Effector memory CD8-positive, alpha-beta T cell (primary cell): ENCODE data around the gene SMARCA5.

Source experiments
- ATAC-seq: fragments of 150-1000 bp; cut with Tn5 transposase; replicated peaks from 2 replicates; pipeline ENCODE4 v1.10.0; 2021; ENCODE audit warnings: mild to moderate bottlenecking, moderate library complexity
- DNase-seq, 3 experiments: peaks; one replicate each; pipeline ENCODE4 v3.0.0; 2021
- H3K27ac Mint-ChIP-seq, 2 donors: one replicate each; pipeline ENCODE4 v1.8.0; 2022; ENCODE audit warnings: mild to moderate bottlenecking in 2 of 2, mixed read lengths in 2 of 2, moderate library complexity in 2 of 2
- H3K27me3 Mint-ChIP-seq, 2 donors: one replicate each; pipeline ENCODE4 v1.8.0; 2022; ENCODE audit warnings: mixed read lengths in 2 of 2
- H3K36me3 Mint-ChIP-seq: one replicate; pipeline ENCODE4 v1.8.0; 2022; ENCODE audit warnings: mild to moderate bottlenecking, moderate library complexity, mixed read lengths; ENCODE audit not compliant: insufficient read depth
- H3K4me1 Mint-ChIP-seq, 2 donors: one replicate each; pipeline ENCODE4 v1.8.0; 2022; ENCODE audit warnings: low read depth in 2 of 2, mixed read lengths in 2 of 2
- H3K4me3 Mint-ChIP-seq, 2 donors: one replicate each; pipeline ENCODE4 v1.8.0; 2022; ENCODE audit warnings: mild to moderate bottlenecking in 2 of 2, mixed read lengths in 2 of 2, moderate library complexity in 2 of 2
- H3K9me3 Mint-ChIP-seq, 2 donors: one replicate each; pipeline ENCODE4 v1.8.0; 2022; ENCODE audit warnings: mixed read lengths in 2 of 2
- total RNA-seq, 9 experiments: gene quantifications; one replicate each; lab custom pipeline; 2026; lab: John Stamatoyannopoulos, UW

SMARCA5 gene
- 262 to 398 (median 363) reads per million in 9 experiments for total RNA-seq

GRCh38 chr4:143513314-143514168 is at the start of gene SMARCA5:
Gene SMARCA5 (plus strand): TSS chr4:143513702. CDS start chr4:143513925, 223 bp downstream.
- ATAC-seq (peak; percentile 81), DNase-seq (peak; percentile 91 to 93 (median 91))
- peak within 1 kb of the TSS; percentile 97 to 99 for H3K4me3 Mint-ChIP-seq
- H3K4me1 Mint-ChIP-seq: peaks cover 20 to 35% of the 10 kb centered on the region in 2 donors
- H3K27me3 Mint-ChIP-seq: no peaks in the 10 kb centered on the region
- H3K27ac Mint-ChIP-seq: peak within 1 kb of the TSS; percentile 99 to 100
- no peaks in the 10 kb centered on the region for H3K9me3 Mint-ChIP-seq
- H3K36me3 Mint-ChIP-seq: peaks cover 52% of the 10 kb centered on the region

GRCh38 chr4:143473334-143474126 is 40.0 kb upstream of the SMARCA5 start:
- no peaks in the 10 kb centered on the region for H3K4me1 Mint-ChIP-seq
- DNase-seq (no peak), ATAC-seq (no peak)
- no peaks in the 10 kb centered on the region for H3K9me3 Mint-ChIP-seq
- no peak overlapping the region for H3K4me3 Mint-ChIP-seq
- peaks cover 17 to 18% of the 10 kb centered on the region in 2 donors for H3K27me3 Mint-ChIP-seq
- H3K27ac Mint-ChIP-seq: no peak overlapping the region
- no peaks in the 10 kb centered on the region for H3K36me3 Mint-ChIP-seq

GRCh38 chr4:143477487-143477886 is 36.0 kb upstream of the SMARCA5 start:
- no peak overlapping the region for H3K27ac Mint-ChIP-seq
- H3K4me3 Mint-ChIP-seq: no peak overlapping the region
- ATAC-seq: no peak
- H3K9me3 Mint-ChIP-seq: no peaks in the 10 kb centered on the region
- H3K4me1 Mint-ChIP-seq: no peaks in the 10 kb centered on the region
- no peak for DNase-seq
- H3K27me3 Mint-ChIP-seq: peaks cover 9% of the 10 kb centered on the region in 2 donors
- no peaks in the 10 kb centered on the region for H3K36me3 Mint-ChIP-seq

- H3K36me3 Mint-ChIP-seq: no peaks in the 10 kb centered on the region
- ATAC-seq: no peak
- H3K9me3 Mint-ChIP-seq: no peaks in the 10 kb centered on the region
- DNase-seq: no peak
- peaks cover 21 to 22% of the 10 kb centered on the region in 2 donors for H3K27me3 Mint-ChIP-seq
- no peaks in the 10 kb centered on the region for H3K4me1 Mint-ChIP-seq
- H3K4me3 Mint-ChIP-seq: no peak overlapping the region
- no peak overlapping the region for H3K27ac Mint-ChIP-seq
Observed at GRCh38 chr4:143481361-143481760, 32.1 kb upstream of the SMARCA5 start.

GRCh38 chr4:143482840-143483239 is 30.7 kb upstream of the SMARCA5 start:
- Mint-ChIP-seq H3K27me3 (peaks cover 20 to 21% of the 10 kb centered on the region in 2 donors), H3K4me1 (no peaks in the 10 kb centered on the region), H3K36me3 (no peaks in the 10 kb centered on the region), H3K4me3 (no peak overlapping the region), H3K27ac (no peak overlapping the region), H3K9me3 (no peaks in the 10 kb centered on the region)
- ATAC-seq: no peak
- DNase-seq: no peak

- Mint-ChIP-seq H3K36me3 (no peaks in the 10 kb centered on the region), H3K27ac (no peak overlapping the region), H3K9me3 (no peaks in the 10 kb centered on the region), H3K4me3 (no peak overlapping the region), H3K27me3 (peaks cover 34 to 35% of the 10 kb centered on the region in 2 donors), H3K4me1 (no peaks in the 10 kb centered on the region)
- ATAC-seq: no peak
- no peak for DNase-seq
Observed at GRCh38 chr4:143486314-143486713, 27.2 kb upstream of the SMARCA5 start.

GRCh38 chr4:143488687-143489086 is 24.8 kb upstream of the SMARCA5 start:
- DNase-seq (no peak), ATAC-seq (no peak)
- Mint-ChIP-seq H3K9me3 (no peaks in the 10 kb centered on the region), H3K4me1 (no peaks in the 10 kb centered on the region), H3K27me3 (peaks cover 33 to 34% of the 10 kb centered on the region in 2 donors), H3K27ac (no peak overlapping the region), H3K36me3 (no peaks in the 10 kb centered on the region), H3K4me3 (no peak overlapping the region)

- no peaks in the 10 kb centered on the region for H3K36me3 Mint-ChIP-seq
- H3K4me3 Mint-ChIP-seq: no peak overlapping the region
- no peaks in the 10 kb centered on the region for H3K9me3 Mint-ChIP-seq
- ATAC-seq: no peak
- no peak overlapping the region for H3K27ac Mint-ChIP-seq
- peaks cover 32% of the 10 kb centered on the region in 2 donors for H3K27me3 Mint-ChIP-seq
- no peak for DNase-seq
- H3K4me1 Mint-ChIP-seq: no peaks in the 10 kb centered on the region
Observed at GRCh38 chr4:143489106-143489505, 24.4 kb upstream of the SMARCA5 start.

GRCh38 chr4:143498021-143498420 is 15.5 kb upstream of the SMARCA5 start:
- DNase-seq (no peak), ATAC-seq (no peak)
- no peaks in the 10 kb centered on the region for H3K36me3 Mint-ChIP-seq
- H3K4me3 Mint-ChIP-seq: no peak overlapping the region
- H3K9me3 Mint-ChIP-seq: no peaks in the 10 kb centered on the region
- no peaks in the 10 kb centered on the region for H3K27me3 Mint-ChIP-seq
- H3K27ac Mint-ChIP-seq: no peak overlapping the region
- no peaks in the 10 kb centered on the region for H3K4me1 Mint-ChIP-seq

- H3K4me1 Mint-ChIP-seq: no peaks in the 10 kb centered on the region
- no peaks in the 10 kb centered on the region for H3K36me3 Mint-ChIP-seq
- ATAC-seq (no peak), DNase-seq (no peak)
- no peak overlapping the region for H3K4me3 Mint-ChIP-seq
- no peaks in the 10 kb centered on the region for H3K9me3 Mint-ChIP-seq
- no peaks in the 10 kb centered on the region for H3K27me3 Mint-ChIP-seq
- H3K27ac Mint-ChIP-seq: no peak overlapping the region
Observed at GRCh38 chr4:143502231-143502630, 11.3 kb upstream of the SMARCA5 start.

GRCh38 chr4:143506031-143506430 is 7.5 kb upstream of the SMARCA5 start:
- no peak for DNase-seq
- Mint-ChIP-seq H3K9me3 (no peaks in the 10 kb centered on the region), H3K27ac (no peak overlapping the region), H3K4me1 (no peaks in the 10 kb centered on the region), H3K36me3 (no peaks in the 10 kb centered on the region), H3K27me3 (no peaks in the 10 kb centered on the region), H3K4me3 (no peak overlapping the region)
- no peak for ATAC-seq

- Mint-ChIP-seq H3K4me3 (peak overlapping the region in 1 of 2 donors; percentile 99), H3K27ac (peak overlapping the region in 1 of 2 donors; percentile 64), H3K36me3 (peaks cover 39% of the 10 kb centered on the region), H3K4me1 (peaks cover 18 to 26% of the 10 kb centered on the region in 2 donors), H3K27me3 (no peaks in the 10 kb centered on the region), H3K9me3 (no peaks in the 10 kb centered on the region)
- ATAC-seq (no peak), DNase-seq (no peak)
Observed at GRCh38 chr4:143511906-143512305, 1.6 kb upstream of the SMARCA5 start.

- Mint-ChIP-seq H3K27me3 (no peaks in the 10 kb centered on the region), H3K36me3 (peaks cover 48% of the 10 kb centered on the region), H3K27ac (peak overlapping the region; percentile 99 to 100), H3K9me3 (no peaks in the 10 kb centered on the region), H3K4me3 (peak overlapping the region; percentile 97 to 99), H3K4me1 (peaks cover 20 to 35% of the 10 kb centered on the region in 2 donors)
- DNase-seq: peak in 2 of 3 experiments; percentile 85 to 92
- ATAC-seq: peak; percentile 62
Observed at GRCh38 chr4:143512978-143513313, 556 bp upstream of the SMARCA5 start.

- no peak for ATAC-seq
- H3K4me3 Mint-ChIP-seq: peak overlapping the region; percentile 97 to 99
- peak overlapping the region; percentile 99 to 100 for H3K27ac Mint-ChIP-seq
- H3K4me1 Mint-ChIP-seq: peaks cover 24 to 40% of the 10 kb centered on the region in 2 donors
- H3K9me3 Mint-ChIP-seq: no peaks in the 10 kb centered on the region
- no peak for DNase-seq
- H3K27me3 Mint-ChIP-seq: no peaks in the 10 kb centered on the region
- peaks cover 58% of the 10 kb centered on the region for H3K36me3 Mint-ChIP-seq
Observed at GRCh38 chr4:143514169-143514495, 630 bp downstream of the SMARCA5 start.
